Cortex of kidney (tissue), 1 donor: ENCODE measurements around the gene CEBPE.

Experiments
- DNase-seq: peaks from one replicate; lab custom pipeline; 2025; lab: John Stamatoyannopoulos, UW

The CEBPE gene

DNA sequence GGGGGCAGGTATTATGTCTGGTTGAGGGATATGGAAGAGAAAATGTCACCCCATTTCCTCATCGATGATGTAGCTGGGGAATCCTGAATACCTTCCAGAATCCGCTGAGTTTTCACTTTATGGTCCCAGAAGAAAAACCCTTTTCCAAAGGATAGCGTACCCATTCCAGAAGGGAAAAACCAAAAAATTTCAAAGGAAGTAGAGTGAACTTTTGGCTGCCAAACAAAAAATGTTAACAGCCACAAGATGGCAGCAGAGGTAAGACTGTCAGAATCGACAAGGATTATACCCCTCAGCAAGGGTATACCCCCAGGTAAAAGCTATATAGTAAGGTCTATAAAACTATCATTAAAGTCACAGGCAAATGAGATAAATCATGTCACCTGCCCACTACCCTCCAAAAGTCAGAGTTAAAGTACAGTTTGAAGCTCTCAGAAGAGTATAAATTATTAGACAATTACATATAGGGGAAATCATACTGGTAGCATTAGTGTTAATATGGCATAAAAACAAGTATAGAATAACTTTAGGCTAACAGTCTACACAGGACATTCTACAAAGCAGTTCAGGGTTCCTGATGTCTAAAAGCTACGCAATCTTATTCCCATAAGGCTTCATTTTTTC lies 42.2 kb downstream of the CEBPE start:
- no peak for DNase-seq

DNA sequence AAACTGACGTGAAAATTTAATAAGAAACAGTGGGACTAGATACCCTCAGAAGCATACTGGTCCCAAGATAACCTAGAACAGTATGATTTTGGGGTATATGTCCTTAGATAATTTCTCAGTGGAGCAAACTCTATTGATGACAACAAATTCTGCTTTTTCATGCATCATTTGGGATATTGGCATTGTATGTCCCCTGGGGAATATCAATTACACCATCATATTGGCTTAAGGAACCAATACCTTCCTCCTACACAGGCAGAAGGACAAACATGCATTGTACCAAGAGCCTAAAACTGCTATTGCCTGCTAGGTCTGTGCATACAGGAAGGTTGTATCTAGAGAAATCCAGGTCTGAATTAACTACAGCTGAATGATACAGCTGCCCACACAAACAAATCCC lies 44.1 kb downstream of the CEBPE start:
- DNase-seq = no peak

DNA sequence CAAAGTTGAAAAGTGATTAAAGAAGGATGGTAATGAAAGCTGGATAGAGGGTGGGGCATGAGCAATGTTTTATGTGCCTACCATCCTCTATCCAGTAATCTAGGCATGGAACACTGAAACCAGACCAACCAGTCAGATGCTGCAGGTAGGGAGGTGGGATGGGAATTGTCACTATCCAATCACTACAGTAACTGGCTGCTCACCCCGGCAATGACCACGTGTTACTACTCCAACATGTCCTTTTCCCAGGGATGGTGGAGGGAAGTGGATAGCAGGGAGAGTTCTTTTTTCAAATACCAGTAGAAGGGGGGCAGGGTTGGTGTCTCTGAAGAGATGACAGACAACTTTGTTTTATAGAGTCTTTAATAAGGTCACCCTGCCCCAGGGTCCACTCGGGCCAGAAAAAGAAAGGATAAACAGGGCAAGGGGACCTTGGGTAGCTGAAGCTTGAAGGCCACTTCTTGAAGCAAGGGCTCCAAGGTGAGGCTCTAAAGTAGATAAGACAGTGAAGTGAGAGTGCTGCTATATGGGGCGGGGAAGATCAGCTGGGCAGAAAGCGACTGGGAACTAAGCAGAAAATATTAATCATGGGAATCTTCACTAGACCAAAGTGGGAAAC lies 47.0 kb downstream of the CEBPE start:
- no peak for DNase-seq

DNA sequence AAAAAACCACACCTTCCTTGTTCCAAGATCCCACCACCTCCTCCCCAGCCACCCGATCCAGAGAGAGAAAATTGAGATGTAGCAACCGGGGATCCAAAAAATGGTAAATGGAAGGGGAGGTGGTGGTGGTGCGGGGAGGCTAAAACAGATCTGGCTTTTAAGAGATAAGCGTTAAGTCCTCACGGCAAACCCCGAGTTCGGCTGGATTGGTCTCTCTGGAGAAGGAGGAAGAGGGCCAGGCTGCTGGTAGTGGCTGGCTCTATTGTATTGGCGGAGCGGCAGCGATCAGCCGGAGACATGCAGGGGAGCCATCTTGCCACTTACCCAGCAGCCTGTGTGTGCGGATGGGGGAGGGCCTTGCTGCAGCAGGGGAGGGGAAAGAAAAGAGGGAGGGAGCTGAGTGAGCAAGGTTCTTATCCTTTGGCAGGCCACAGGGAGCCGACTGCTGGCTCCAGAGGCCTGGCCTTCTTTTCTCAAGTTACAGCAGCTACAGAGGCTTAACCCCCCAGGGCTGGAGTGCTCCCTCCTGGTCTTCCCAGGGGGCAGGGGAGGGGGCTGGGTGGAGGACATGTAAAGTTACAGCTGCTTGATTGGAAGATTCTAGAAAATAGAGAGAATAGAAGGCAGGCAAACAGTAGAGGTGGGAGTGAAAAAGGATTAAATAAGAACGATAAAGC lies 47.7 kb downstream of the CEBPE start:
- no peak for DNase-seq

GRCh38 chr14:23070262-23071129 lies 48.6 kb downstream of the CEBPE start:
- DNase-seq = no peak

GRCh38 chr14:23069413-23069806 lies 49.6 kb downstream of the CEBPE start:
- DNase-seq = no peak

DNA sequence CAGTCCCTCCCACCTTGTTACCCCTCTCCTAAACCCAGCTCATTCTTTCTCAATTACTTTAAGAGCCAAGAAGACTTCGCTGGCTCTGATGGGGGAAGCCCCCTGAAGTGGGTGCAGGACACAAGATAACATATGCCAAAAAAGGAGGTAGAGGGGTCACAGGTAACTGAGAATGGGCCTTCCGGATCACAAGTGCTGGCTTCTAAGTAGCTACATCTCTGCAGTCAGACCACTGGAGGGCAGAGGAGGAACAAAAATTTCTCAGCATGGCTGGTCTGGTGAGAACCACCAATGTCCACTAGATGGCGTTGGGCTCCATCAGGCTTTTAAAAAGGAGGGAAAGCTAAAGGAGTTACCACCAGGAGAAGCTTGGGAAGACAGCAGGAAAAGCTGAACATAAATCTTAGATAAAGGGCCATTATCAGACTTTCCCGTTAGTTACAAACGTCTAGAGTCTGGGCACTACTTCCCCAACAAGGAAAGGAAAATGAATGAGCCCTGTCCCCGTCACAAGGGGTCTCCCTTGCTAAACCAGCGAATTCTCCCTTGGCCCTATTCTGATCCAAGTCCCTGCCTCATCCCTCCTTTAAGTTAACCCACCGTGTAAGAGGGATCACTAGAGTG lies 50.2 kb downstream of the CEBPE start:
- no peak for DNase-seq

- DNase-seq = no peak
Observed at GRCh38 chr14:23067847-23068788, 50.9 kb downstream of the CEBPE start.
